ENCODE results near the gene C12orf60.

C12orf60 gene

GRCh38 chr12:14779834-14780233 is 23.6 kb upstream of the C12orf60 start:
- no peak for DNase-seq

GRCh38 chr12:14780859-14781258 is 22.6 kb upstream of the C12orf60 start:
- no peak for DNase-seq

GRCh38 chr12:14781563-14781962 is 21.9 kb upstream of the C12orf60 start:
- no peak for DNase-seq

- no peak for DNase-seq
These were observed 20.7 kb upstream of the C12orf60 start for GRCh38 chr12:14782756-14783155.

- DNase-seq, result no peak
These were observed 19.0 kb upstream of the C12orf60 start for GRCh38 chr12:14784471-14784870.

GRCh38 chr12:14785568-14785967 is 17.9 kb upstream of the C12orf60 start:
- DNase-seq, result no peak

GRCh38 chr12:14795028-14795448 is 8.4 kb upstream of the C12orf60 start:
- DNase-seq, result no peak

- no peak for DNase-seq
These were observed 1.2 kb upstream of the C12orf60 start for GRCh38 chr12:14802247-14802646.

- DNase-seq, result no peak
These were observed 804 bp upstream of the C12orf60 start for GRCh38 chr12:14802721-14803010.

- no peak for DNase-seq
These were observed 325 bp downstream of the C12orf60 start for GRCh38 chr12:14803830-14804160.

GRCh38 chr12:14810167-14810952 is 6.9 kb downstream of the C12orf60 start:
- no peak for DNase-seq

- DNase-seq, result no peak
These were observed 7.5 kb downstream of the C12orf60 start for GRCh38 chr12:14810953-14811483.

- DNase-seq, result no peak
These were observed 8.0 kb downstream of the C12orf60 start for GRCh38 chr12:14811486-14811885.

GRCh38 chr12:14814014-14814413 is 10.5 kb downstream of the C12orf60 start, which contains the start of gene SMCO3:
SMCO3 (minus strand) TSS chr12:14814182; CDS start chr12:14806680, 7,502 bp downstream.
- no peak for DNase-seq

- DNase-seq, result no peak
These were observed 20.7 kb downstream of the C12orf60 start for GRCh38 chr12:14824012-14824634.

- no peak for DNase-seq
These were observed 21.8 kb downstream of the C12orf60 start for GRCh38 chr12:14825256-14825655.

GRCh38 chr12:14826491-14826890 is 23.0 kb downstream of the C12orf60 start:
- no peak for DNase-seq

- no peak for DNase-seq
These were observed 23.6 kb downstream of the C12orf60 start for GRCh38 chr12:14827043-14827442.

GRCh38 chr12:14828892-14829291 is 25.4 kb downstream of the C12orf60 start:
- no peak for DNase-seq

- no peak for DNase-seq
These were observed 29.9 kb downstream of the C12orf60 start for GRCh38 chr12:14833336-14833735.

GRCh38 chr12:14833952-14834351 is 30.5 kb downstream of the C12orf60 start:
- no peak for DNase-seq

GRCh38 chr12:14834509-14834908 is 31.0 kb downstream of the C12orf60 start:
- DNase-seq, result no peak

- DNase-seq, result no peak
These were observed 33.1 kb downstream of the C12orf60 start for GRCh38 chr12:14836336-14837210.

GRCh38 chr12:14839262-14839661 is 35.8 kb downstream of the C12orf60 start:
- DNase-seq, result no peak

All from GDM1 (cell line).